ENCODE measurements around the gene CXCL12.

The CXCL12 gene

DNA sequence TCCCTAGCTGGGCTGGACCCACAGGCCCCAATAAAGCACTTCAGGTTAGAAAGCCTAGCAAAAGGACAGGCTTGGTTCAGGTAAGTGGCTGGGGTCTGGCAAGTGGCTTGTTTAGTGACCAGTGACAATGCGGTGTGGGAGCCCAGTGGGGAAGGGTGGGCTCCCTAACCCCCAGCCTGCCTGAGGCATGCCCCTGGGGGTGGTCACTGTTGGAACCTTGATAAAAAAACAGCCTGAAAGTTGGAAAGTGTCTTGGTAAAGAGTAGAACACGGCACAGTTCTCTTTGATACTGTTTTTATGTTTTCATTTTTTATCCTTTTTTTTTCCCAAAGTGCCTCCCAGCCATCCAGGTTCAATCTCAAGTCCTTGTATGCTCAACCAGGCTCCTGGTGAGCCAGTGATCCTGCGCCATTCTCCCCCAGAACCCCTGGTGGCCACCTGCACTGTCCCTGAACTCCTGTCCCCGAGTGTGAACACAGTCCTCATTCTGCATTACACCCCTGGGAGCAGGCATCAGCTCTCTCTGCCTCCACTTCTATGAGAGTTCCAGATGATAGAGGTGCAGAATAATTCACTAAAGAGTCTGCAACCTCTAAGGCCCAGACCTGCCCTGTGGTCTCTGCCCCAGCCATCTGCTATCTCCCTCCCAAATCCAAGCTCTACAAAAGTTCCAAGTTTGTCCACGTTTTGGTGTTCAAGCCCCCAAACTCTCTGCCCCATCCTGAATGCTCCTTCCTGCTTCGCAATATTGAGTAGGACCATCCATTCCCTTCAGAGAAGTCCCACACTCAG lies 15.0 kb upstream of the CXCL12 start:
- no peak for DNase-seq

DNA sequence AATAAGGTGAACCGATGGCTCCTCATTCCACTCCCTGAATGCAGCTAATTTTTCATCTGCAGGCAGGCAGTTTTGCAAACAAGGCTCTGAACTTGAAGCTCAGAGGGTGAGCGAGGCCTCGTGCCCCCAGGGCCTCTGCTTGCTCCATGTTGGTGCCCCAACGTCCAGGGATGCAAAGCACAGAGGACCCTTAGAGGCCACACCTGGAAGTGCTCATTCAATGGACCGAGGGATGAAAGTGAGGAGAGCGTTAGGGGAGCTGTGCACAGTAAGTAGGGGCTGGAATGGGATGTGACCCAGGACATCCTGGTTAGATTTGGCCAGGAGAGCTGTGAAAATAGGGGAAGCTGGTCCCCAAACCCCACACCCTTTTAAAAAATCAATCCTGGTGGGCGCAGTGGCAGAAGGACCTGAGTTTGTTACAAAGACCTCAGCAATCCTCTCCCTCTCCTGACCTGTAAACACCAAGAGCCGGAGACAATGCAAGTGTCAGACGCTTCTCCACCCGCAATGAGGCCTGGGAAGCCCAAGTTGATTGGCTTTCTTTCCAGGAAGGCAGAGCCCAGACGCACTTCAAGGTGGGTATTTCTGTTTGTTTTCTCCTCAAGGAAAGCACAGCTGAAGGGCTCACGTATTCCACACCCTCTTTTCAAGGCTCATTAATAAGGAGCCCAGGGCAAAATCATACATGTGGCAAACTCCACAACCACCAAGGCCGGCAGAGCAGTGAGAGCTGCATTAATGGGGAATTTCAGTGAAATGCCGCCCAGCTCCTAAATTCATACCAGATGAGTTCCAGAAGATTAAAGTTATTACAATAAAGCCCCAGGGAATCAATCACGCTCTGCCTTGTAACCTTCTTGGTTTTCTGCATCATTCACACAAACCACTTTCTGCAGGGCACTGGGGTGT lies 14.1 kb upstream of the CXCL12 start:
- DNase-seq = no peak

DNA sequence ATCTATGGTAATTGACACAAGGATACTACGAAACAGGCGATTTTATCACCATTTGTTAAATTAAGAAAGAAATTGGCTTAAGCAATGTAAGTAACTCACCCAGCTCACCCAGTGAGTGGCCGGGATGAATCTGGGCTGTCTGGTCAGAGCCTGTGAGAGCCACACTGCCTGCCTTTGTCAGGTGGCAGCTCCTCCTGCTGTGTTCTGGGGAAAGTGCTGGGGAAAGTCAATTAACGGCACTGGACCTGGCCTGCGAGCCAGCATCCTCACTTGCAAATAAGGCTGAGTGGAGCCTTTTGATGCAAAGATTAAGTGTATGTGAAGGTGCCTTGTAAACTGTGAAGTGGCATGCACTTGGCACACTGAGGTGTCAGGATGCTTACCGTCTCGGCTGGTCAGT lies 13.4 kb upstream of the CXCL12 start:
- no peak for DNase-seq

DNA sequence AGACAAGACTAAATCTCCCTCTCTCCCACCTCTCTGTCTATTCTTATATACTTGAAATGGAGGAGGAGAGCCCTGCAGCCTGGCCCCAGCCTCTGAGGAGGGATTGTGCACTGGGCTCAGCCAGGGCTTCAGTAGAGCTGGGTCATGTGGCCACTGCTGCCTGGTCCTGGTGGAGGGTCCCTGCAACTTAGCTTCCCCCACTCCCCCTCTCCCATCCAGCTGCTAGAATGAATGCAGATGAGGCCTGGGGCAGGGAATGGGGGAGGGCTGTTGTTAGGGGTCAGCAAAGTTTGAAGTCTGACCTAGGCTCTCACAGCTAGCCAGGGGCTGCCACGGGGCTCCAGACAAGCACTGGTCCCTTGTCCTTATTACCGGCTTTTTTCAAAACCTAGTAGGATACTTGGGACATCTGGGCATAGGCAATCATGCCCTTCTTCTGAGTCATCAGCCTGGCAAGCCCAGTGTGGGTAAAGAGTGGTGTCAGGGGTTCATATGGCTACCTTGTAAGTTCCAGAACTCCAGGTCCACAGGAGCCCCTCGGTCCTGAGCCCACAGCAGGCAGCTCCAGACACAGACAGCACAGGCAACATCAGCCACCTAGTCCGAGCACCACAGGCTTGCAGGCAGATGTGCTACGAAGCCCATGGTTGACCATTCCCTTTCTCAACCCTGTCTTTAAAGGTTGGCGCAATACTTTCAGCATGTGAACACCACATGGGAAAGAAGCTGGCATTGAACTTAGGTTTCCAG lies 12.8 kb upstream of the CXCL12 start:
- no peak for DNase-seq

DNA sequence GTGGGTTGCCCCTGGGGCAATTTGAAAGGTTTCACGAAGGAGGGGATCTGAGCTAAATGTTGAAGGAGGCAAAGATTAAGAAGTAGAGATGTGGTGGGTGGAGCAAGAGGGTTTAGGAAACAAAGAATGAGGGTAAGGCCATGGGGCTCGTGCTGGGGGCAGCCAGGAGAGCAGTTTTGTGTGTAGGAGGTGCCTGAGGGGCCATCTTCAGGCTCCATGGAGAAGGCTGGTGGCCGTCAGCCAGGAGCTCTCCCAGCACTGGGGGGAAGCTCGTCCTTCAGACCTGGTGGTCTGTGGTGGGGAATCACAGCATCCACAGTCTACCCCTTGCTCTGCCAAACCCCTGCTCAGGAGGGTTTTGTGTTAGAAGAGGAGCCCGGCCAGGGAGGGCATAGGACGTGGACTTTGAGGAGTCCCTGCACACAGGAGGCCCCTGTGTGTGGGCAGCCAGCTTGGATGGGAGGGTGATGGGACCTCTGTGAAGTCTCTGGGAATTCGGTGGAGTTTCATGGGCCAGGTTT lies 11.8 kb upstream of the CXCL12 start:
- DNase-seq = no peak

DNA sequence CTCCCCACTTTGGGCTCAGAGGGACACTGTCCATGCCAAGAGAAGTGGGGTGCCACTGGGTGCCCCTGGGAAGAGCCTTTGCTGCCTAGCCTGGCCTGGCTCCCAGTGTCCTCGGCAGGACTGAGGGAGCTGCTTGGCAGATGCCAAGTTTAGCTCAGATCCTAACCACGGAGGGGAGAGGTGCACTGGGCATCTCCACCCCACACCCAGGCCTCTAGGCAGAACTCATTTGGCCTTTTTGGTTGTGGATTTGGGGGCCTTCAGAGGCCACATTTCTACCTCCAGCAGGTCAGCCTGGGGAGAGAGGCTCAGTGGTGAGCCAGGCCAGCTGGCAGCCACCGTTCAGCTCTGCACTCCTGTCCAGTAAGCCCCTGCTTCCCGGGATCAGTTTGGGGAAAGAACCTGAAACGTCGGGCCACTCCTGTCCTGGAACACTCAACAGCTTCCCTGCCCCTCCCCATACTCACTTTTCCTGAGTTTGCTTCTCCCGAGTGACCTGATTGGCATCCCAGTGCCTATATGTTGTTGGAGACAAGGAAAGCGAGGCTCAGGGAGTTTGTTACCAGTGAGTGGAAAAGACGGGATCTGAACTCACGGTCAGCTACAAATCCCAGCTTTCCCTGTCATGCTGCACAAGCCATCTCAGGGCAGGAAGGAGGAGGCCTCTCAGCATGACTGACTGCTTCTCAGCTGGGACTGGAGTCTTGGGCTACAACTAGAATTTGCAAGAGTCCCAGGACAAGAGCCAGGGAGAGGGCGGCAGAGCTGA lies 11.2 kb upstream of the CXCL12 start:
- DNase-seq = no peak

DNA sequence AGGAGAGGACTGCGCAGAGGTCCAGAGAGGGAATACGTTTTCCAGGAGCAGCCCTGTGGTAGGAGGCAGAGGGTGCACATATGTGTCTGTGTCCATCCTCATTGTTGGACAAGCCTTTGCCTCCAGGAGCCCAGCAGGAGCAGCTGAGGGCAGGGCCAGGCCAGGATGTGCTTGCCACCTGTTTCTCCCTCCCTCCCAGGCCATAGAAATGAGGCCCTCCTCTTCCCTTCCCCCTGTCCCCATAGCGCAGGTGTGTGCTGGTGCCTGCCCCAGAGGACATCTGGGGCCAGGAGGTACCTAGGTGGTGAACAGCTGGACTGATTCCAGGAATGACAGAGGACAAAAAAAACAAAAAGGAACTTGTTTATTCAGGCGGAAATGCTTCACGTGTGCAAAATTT lies 10.5 kb upstream of the CXCL12 start:
- peak; percentile 96 for DNase-seq

DNA sequence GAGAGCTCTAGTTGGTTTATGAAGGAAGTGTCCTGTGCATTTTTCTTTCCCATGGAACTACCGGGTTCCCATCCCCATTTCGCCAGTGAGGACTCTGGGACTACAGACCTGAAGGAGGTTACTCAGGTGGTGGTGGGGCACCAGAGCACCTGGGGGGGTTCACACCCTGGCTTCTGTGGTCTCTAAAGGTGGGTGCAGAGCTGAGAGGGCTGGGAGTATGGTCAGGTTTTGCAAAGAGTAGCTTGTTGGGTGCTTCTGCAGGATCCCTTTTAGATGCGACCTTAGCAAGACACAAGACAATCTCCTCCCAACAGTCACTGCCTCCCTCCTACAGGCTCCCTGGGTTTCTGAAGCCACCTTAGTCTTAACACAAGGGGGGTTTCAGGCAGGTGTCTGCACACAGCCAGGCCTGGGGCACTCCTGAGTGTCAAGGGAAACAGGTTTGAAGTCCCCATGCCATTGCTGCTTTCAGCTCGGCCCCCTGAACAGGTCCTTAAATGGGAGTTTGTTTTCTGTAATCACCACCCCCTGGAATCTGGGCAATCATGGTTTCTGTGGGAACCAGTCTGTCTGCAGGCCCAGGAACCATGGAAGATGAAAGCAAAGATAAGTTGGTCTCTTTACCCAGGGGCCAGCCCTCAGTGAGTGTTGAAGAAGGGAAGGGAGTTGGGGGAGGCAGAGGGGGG lies 9.9 kb upstream of the CXCL12 start:
- DNase-seq = peak; percentile 36

DNA sequence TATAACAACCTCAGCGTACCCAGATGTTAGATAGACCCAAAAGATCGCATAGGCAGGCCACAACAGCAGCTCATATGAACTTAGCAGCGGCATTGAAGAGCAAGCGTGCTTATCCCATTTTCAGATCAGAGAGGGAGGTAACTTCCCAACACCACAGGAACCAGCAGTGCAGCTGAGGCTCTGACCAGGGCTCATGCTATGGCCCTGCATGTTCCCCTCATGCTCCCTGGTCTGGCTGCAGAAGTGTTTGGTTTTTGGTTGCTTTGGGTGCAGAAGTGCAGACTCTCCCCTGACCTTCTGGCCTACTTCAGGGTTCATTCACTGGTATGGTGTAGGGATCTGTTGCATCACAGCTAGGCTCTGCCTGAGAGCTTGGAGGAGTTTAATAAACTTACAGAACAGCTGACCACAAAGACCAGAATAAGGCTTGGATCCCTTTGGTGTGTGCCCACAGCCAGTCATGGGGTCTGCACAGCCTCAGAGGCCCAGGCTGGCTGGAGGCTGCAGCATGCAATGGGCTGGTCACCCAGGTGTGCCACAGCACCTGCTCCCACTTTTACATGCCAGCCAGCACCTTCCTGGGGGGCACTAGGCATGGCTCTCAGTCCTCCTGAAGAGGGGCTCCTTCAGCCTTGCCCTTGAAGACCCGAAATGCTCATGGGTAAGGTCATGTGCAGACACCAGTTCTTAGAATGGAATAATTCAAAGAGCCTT lies 9.1 kb upstream of the CXCL12 start:
- DNase-seq = peak; percentile 19

DNA sequence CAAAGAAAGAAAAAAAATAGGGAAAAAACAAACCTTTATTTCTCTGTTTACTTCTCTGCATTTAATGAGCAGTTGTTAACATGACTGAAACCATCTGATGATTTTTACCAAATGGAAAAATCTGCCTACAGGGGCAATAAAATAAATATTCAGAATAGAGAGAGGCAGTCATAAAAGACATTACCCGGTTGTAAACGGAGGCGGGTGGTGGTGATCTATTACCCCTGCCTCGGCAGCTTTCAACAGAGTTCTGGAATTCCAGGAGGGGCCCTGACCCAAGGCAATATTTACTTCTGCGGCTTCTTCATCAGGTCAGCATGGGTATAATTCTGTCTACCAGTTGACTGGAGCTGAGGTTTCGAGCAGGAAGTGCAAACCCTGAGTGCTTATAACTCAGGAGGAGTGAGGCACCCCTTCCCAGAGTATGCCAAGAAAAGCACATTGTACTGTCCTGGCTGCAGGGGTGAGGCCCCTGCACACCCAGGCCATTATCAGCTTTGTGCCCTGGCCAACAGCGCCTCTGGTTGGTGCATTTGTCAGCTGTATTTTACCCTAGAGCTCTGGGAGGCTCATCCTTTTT lies 8.2 kb upstream of the CXCL12 start:
- peak; percentile 91 for DNase-seq

DNA sequence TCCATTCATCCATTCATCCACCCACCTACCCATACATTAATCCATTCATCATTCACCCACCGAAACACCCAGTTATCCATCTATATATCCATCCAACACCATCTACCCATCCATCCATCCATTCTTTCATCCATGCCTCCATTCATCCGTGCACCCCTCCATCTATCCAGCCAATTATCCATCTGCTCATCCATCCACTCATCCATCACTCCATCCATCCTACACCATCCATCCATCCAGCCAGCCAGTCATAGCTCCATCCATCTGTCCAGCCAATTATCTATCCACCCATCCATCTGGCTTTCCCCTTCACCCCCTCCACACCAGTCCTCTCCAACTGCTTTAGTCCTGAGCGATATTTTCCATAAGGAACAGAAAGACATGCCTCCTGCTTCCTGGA lies 7.5 kb upstream of the CXCL12 start:
- DNase-seq = no peak

DNA sequence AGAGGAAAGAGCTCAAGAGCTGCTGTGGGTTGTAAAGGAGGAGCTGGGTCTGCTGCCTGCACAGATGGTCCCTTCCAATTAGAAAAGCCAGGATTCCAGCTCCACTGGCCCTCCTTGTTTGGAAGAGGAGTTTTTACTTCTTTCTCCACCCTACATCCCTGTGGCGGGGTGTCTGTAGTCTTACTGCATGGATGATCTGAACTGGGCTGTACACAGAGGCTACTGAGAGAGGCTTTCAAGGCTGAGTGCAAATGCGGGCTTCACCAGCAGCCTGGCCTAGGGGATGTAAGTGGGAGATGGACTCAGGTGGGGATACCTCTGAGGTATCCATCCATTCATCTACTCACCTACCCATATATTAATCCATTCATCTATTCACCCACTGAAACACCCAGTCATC lies 7.1 kb upstream of the CXCL12 start:
- no peak for DNase-seq

DNA sequence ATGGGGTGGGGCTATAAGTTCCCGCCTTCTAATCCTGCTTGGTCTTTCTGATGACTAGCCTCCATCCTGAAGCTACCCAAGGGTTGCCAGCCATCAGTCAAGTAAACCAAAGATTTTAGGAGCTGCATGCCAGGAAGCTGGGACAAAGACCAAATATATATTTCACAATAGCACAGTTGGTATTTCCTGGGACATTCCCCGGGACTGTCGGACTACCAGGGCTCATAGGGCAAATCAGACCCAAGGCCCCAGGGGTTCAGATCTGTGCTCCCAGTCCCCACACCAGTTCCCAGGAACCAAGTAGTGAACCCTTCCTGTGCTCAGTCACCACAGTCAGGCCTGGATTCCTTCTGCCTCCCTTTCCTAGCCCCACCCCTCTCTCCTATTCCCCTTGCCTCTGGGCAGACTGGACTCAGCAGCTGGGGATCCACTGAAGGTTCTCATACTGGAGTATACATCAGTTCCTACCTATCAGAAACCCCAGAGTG lies 5.7 kb upstream of the CXCL12 start:
- DNase-seq = no peak

DNA sequence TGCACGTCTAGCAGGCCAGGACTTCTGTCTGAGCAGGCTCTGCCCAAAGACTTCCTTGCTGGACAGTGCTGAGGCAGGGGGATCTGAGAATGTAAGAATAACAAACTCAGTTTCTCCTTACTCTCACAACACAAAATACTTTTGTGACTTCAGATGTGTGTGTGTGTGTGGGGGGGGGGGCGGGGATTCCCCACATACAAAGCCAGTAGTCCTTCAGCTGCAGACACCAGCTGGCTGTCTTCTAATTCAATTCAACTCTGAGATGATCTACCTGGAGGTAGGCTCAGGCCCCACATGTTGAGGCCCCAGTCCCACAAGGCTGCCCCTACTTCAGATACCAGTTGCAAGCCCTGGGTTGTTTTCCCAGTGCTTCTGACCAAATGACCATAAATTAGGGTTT lies 4.7 kb upstream of the CXCL12 start:
- peak; percentile 32 for DNase-seq

DNA sequence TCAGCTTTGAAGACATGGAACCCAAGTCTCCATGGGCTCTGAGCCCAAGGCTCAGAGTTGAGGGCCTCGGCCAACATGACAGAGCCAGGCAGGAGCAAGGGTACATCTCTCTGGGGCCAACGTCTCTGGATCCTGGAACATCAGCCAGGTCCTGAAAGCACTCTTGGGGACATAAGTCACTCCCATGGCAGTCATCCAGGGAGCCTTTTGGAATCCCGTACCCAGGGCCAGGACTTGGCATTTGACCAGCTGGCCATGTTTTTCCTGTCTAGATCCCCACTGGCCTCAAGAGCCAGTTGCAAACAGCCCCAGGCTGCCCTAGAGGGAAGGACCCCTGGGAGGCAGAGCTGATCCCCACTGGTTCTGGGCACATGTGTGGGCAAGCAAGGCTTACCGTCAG lies 4.3 kb upstream of the CXCL12 start:
- DNase-seq = no peak

DNA sequence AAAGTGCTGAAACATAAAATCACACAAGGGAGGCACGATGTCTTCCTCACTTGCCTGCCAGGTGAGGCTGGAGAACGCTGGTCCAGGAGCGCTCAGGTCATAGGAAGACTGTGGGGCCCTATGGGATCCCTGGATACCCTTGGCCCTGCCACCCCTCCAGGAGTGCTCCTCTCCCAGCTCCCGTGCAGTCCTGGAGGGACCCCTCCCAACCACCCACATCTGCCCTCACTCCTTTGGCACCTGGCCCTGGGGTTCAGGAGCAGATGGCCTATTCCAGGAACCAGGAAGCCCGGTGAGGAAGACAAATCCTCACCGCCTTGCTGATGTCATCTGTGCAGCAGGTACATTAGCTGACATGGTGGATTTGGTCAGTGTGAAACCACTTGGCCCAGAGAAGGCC lies 3.7 kb upstream of the CXCL12 start:
- DNase-seq = no peak

DNA sequence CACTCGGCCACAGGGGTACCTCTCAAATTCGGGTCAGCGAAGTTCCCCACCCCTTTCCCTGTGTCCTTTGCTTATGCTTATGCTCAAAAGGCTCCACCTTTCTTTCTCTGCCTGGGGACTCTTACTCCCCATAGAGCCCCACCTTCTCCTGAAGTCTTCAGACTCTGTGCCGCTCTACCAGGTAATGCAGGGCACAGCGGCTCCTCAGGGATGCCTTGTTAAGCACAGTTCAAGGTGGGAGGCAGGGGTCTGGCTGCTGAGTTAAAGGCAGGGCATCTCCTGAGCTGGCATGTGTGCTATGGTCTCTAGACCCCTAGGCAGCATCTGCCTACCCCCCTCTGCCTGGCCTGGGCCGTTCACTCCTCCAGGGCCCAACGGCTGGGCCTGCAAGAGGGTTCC lies 3.0 kb upstream of the CXCL12 start:
- no peak for DNase-seq

DNA sequence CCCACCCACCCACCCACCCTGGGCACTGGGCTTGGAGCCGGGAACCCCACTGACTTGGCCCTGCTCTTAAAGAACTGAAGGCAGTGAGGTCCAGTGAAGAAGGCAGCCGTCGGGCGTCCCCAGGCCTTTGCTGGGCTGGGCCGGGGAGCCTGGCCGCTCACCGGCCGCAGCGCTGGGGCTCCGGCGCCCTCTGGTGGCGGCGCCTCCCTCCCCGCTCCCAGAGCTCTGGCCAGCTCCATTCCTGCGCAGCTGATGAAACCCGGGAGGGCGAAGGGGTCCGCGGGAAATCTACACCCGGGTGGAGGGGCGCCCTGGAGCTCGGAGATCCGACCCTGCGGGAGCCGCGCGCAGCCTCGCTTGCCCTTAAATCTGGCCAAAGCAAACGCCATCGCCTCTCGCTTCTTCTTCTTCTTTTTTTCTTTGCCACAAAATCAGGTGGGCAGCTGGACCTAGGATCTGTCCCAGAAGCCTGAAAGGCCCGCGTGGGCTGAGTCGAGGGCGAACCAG lies 1.7 kb upstream of the CXCL12 start:
- peak; percentile 67 for DNase-seq

DNA sequence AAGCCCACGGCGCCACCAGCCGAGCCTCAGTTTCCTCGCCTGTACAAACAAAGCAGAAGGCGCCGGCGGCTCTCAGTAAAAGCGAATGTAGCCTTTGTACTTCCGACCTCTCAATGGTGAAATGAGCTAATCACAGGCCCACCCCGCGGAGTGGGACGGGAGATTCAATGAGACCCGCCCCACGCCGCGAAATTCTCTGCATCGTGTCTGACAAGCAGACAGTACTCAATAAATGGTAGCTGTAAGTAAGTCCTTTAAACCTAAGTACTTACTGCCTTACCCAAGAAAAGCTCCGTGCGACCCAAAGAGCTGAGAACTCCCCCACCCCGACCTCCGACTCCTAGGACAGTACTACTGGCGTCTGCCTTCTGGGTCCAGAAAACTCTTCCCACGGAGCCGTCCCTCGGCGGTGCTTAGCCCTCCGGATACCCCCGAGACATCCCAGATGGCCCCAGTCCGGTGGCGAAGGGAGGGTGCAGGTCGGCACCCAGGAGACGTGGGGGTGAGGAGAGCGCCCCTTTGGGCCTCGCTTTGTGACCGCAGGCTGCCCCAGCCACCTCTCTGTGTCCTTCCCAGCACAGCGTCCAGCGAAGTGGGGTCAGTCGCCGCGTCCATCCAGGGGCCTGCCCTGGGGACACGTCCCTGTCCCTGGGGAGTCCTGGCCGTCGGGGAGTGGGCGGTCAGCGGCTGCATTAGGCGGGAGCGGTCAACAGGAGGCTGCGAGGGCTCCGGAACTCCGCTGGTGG lies 972 bp upstream of the CXCL12 start:
- DNase-seq = no peak

DNA sequence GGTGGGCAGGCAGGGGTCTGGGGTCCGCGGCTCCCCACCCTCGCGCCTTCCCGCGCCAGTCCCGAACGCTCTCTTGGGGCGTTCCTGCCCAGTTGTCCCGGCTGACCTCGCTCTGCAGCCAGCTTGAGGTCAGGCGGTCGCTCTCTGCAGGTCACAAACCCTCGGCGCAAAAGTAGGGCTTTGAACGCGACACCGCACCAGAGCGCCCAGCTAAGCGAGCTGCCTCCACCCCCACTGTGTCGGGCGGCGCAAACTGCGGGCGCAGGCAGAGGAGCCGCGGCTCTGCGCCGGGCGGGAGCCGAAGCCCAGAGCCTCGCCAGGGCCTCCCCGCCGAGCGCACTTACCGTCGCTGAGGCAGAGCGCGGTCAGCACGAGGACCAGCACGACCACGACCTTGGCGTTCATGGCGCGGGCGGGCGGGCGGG lies 284 bp downstream of the CXCL12 start:
- peak; percentile 41 for DNase-seq

All from RPMI8226 (cell line).